Activated T-cell treated with anti-CD3 and anti-CD28 coated beads, Interleukin-2, amount 50 U/mL, for 24 hours (primary cell): ENCODE results near the gene SPIRE1.
"Not testable (repeated sequence)": the region's sequence is repeated elsewhere in the genome, so short reads cannot be mapped to it uniquely, and the experiment has no call there.

Experiments used
- DNase-seq: peaks from one replicate; pipeline ENCODE4 v3.0.0-alpha.2; 2020
- H3K27ac Mint-ChIP-seq: 2 replicates; pipeline ENCODE4 v1.8.0; 2020; ENCODE audit warnings: mild to moderate bottlenecking, mixed read lengths
- H3K27me3 Mint-ChIP-seq: 2 replicates; pipeline ENCODE4 v1.8.0; 2020; ENCODE audit warnings: mixed read lengths
- H3K36me3 Mint-ChIP-seq: 2 replicates; pipeline ENCODE4 v1.8.0; 2020; ENCODE audit warnings: low read depth, mixed read lengths
- H3K4me1 Mint-ChIP-seq: 2 replicates; pipeline ENCODE4 v1.8.0; 2020; ENCODE audit warnings: low read depth, mixed read lengths
- H3K4me3 Mint-ChIP-seq: 2 replicates; pipeline ENCODE4 v1.8.0; 2020; ENCODE audit warnings: mild to moderate bottlenecking, moderate library complexity, mixed read lengths
- H3K9me3 Mint-ChIP-seq: 2 replicates; pipeline ENCODE4 v1.8.0; 2020; ENCODE audit warnings: mixed read lengths

Gene SPIRE1

DNA sequence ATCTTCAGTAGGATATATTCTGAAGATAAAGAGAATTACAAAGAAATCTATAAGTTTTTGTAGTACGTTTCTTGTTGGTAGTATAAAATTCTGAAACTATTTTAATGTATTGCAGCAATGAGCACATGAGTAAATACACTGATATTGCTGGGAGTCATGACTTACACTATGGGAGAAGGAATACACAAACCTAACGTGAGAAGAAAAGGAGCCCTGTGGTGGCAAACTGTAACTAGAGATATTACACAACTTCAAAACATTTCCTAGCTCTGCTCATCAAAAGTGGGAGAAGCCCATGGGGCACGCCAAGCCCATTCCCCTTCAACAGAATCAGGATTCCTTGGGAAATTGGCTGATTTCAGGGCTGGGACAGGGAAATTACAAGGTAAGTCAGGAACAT is 20.5 kb downstream of the SPIRE1 start:
- peaks cover 2% of the 10 kb centered on the region for H3K4me1 Mint-ChIP-seq
- no peak overlapping the region for H3K27ac Mint-ChIP-seq

DNA sequence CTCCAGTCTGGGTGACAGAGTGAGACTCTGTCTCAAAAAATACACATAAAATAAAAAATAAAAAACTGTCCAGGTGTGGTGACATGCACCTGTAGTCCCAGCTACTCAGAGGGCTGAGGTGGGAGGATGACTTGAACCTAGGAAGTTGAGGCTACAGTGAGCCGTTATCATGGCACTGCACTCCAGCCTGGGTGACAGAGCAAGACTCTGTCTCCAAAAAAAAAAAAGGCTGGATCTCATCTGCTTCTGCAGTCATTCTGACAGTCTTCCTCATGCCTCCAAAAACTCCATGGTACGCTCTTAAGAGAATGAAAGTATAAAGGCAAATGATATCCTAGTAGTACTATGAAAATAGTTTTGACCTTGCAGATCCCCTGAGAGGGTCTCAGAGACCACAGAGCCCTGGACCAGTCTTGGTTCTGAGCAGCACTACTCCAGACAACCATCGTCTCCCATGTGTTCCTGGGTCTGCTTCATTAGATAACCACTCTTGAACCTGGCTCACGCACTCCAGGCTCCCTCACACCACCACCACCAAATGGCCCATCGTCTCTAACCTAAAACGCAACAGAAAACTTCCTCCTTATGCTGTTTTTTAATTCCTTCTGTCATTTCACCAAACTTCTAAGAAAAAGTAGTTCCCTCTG is 26.0 kb downstream of the SPIRE1 start:
- DNase-seq, result no peak
- H3K4me3 Mint-ChIP-seq, result no peak overlapping the region
- no peaks in the 10 kb centered on the region for H3K36me3 Mint-ChIP-seq
- H3K4me1 Mint-ChIP-seq, result peaks cover 5% of the 10 kb centered on the region
- no peaks in the 10 kb centered on the region for H3K27me3 Mint-ChIP-seq
- H3K9me3 Mint-ChIP-seq, result no peaks in the 10 kb centered on the region
- H3K27ac Mint-ChIP-seq, result no peak overlapping the region

More for the DNA sequence above, 20.5 kb downstream of the SPIRE1 start:
- no peak for DNase-seq
- Mint-ChIP-seq H3K27me3 (peaks cover 6% of the 10 kb centered on the region), H3K36me3 (no peaks in the 10 kb centered on the region), H3K9me3 (no peaks in the 10 kb centered on the region), H3K4me3 (no peak overlapping the region)

DNA sequence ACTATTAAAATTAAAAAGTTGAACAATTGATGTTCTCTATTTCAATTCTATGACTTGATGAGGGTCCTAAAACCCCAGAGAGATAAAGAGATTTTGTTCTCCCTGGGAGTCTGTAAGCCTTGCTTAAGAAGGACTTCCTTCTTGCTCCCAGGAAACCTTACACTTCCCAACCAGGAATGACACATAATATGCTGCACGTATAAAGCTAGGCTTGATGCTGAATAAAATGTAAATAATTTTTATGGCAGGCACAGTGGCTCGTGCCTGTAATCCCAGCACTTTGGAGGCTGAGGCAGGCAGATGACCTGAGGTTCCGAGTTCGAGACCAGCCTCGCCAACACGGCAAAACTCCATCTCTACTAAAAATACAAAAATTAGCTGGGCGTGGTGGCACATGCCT is 27.8 kb downstream of the SPIRE1 start:
- Mint-ChIP-seq H3K36me3 (no peaks in the 10 kb centered on the region), H3K27ac (no peak overlapping the region), H3K4me1 (peaks cover 3% of the 10 kb centered on the region), H3K9me3 (no peaks in the 10 kb centered on the region), H3K4me3 (no peak overlapping the region), H3K27me3 (no peaks in the 10 kb centered on the region)
- no peak for DNase-seq

DNA sequence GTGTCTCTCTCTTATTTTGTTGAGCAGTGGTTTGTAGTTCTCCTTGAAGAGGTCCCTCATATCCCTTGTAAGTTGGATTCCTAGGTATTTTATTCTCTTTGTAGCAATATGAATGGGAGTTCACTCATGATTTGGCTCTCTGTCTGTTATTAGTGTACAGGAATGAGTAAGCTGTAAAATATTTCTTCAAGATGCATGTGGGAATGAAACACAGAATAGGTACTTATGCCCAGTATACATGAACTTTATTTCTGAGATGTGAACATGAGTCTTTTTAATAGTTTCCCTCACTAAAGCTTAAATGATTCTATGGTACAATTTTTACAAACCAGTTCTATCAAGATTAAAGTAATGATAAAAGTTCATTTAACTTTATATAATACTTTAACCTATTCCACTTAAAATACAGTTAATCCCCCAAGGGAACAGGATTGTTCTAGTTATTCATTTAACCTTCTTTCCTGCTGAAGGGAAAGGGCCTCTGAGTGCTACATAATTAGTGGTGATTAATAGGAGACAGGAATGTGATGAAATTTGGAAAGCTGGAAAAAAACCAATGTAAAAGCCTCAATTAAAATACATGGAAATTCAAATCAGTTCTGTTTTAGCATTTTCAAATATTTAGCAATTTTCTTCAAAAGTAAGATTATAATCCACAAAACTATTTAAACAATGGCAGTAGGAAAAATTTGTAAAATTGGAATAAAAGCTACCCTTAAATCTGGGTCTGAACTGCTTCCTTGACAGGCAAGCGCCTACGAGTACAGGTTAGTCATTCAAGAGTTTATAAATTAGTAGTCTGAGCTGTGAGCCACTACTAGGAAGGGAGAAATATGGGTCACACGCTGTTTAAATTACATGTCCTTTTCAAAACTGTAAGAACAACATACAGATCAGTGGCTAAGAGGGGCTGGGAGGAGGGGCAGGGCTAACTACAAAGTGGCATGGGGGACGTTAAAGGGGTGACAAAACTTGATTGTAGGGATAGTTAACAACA is 28.9 kb downstream of the SPIRE1 start:
- H3K4me1 Mint-ChIP-seq, result peaks cover 3% of the 10 kb centered on the region
- no peak for DNase-seq
- H3K27ac Mint-ChIP-seq, result no peak overlapping the region
- H3K9me3 Mint-ChIP-seq, result no peaks in the 10 kb centered on the region
- no peaks in the 10 kb centered on the region for H3K36me3 Mint-ChIP-seq
- no peak overlapping the region for H3K4me3 Mint-ChIP-seq
- H3K27me3 Mint-ChIP-seq, result no peaks in the 10 kb centered on the region

DNA sequence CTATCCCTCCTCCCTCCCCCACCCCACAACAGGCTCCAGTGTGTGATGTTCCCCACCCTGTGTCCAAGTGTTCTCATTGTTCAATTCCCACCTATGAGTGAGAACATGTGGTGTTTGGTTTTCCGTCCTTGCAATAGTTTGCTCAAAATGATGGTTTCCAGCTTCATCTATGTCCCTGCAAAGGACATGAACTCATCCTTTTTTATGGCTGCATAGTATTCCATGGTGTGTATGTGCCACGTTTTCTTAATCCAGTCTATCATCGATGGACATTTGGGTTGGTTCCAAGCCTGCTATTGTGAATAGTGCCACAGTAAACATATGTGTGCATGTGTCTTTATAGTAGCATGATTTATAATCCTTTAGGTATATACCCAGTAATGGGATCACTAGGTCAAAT is 30.7 kb downstream of the SPIRE1 start:
- H3K27ac Mint-ChIP-seq, result not testable (repeated sequence)

DNA sequence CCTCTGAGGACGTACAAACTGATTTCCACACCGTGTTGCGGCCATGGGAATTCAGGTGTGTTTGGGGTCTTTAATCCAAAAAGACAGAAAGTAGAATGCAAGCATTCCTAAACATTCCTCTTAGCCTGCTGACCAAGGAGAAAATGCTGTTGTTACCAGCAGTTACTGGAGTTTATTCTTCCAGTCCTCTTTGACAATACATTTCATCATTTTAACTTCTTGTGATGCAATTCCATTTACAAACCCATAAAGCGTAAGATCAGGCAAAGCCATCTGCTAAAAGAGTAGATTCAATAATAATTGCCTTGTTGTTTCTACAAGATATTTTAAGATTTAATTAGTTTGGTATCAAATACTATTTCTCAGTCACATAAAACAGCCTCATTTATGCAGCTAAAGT is 32.7 kb downstream of the SPIRE1 start:
- DNase-seq, result no peak
- H3K4me3 Mint-ChIP-seq, result no peak overlapping the region

More for the DNA sequence above, 30.7 kb downstream of the SPIRE1 start:
- not testable (repeated sequence) for DNase-seq, H3K4me3 Mint-ChIP-seq, H3K4me1 Mint-ChIP-seq, H3K36me3 Mint-ChIP-seq, H3K9me3 Mint-ChIP-seq, H3K27me3 Mint-ChIP-seq

DNA sequence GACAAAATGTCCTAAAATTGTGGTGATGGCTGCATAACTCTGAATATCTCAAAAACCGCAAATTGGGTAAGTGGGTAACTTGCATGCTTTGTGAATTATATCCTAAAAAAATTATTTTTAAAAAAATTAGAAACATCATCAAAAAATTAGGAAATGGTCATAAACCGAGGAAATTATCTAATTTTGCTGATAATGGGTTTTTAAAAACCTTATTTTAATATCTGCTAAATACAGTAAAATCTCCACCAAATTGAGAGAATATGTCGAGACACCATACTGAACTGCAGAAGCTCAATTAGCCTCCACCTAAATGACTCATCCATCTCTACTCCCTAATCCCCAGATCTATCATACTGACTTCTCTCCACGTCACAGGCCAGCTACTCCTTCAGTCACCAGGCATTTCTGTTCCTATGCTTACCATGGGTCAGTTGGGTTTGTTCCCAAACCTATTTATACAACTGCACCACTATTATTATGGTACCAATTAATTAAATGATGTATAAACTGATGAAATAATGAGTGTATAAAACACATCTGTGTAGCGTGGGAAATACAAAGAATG is 36.1 kb downstream of the SPIRE1 start:
- H3K9me3 Mint-ChIP-seq, result no peaks in the 10 kb centered on the region
- H3K4me3 Mint-ChIP-seq, result no peak overlapping the region
- H3K4me1 Mint-ChIP-seq, result no peaks in the 10 kb centered on the region
- no peaks in the 10 kb centered on the region for H3K36me3 Mint-ChIP-seq
- DNase-seq, result no peak
- no peaks in the 10 kb centered on the region for H3K27me3 Mint-ChIP-seq
- H3K27ac Mint-ChIP-seq, result no peak overlapping the region

More for the DNA sequence above, 32.7 kb downstream of the SPIRE1 start:
- Mint-ChIP-seq H3K4me1 (peaks cover 3% of the 10 kb centered on the region), H3K9me3 (no peaks in the 10 kb centered on the region), H3K27ac (no peak overlapping the region), H3K36me3 (no peaks in the 10 kb centered on the region), H3K27me3 (no peaks in the 10 kb centered on the region)

DNA sequence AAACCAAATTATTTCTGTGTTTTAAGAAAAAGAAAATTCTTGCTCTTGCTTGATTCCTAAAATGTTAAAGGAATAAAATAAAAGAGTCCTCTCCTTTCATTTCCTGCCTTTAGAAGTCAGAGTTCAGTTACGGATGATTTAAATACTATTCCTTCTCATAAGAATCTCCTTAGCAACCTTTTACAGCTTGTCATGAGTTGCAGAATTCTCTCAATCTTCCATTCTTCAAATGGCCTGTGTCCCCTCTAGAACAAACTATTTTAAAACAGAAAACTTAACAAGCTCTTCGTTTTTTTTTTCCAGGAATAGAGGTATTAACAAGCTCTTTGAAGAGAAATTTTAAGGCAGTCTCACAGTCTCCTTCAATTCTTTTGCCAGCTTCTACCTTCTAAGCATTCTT is 42.2 kb downstream of the SPIRE1 start:
- no peaks in the 10 kb centered on the region for H3K36me3 Mint-ChIP-seq
- DNase-seq, result no peak
- H3K4me1 Mint-ChIP-seq, result no peaks in the 10 kb centered on the region
- H3K4me3 Mint-ChIP-seq, result no peak overlapping the region
- no peaks in the 10 kb centered on the region for H3K27me3 Mint-ChIP-seq
- H3K27ac Mint-ChIP-seq, result no peak overlapping the region
- H3K9me3 Mint-ChIP-seq, result no peaks in the 10 kb centered on the region

DNA sequence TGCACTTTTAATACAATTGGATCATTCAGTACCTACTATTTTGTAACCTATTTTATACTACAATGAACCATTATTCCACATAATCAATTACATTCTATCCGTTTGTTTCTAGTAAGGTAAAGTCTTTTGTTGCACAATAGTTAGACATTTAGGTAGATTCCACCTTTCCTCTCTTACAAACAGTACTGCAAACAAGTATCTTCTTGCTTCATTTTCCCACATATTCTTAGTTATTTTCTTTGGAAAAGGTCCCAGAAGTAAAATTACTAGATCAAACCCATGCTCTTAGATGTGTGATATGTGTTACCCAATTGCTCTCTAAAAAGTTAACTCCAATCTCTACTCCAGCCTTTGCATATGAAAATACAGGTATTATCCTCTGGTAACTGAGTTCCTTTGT is 49.6 kb downstream of the SPIRE1 start:
- Mint-ChIP-seq H3K36me3 (no peaks in the 10 kb centered on the region), H3K4me1 (peaks cover 2% of the 10 kb centered on the region), H3K27me3 (no peaks in the 10 kb centered on the region), H3K27ac (no peak overlapping the region), H3K4me3 (no peak overlapping the region), H3K9me3 (no peaks in the 10 kb centered on the region)
- no peak for DNase-seq

DNA sequence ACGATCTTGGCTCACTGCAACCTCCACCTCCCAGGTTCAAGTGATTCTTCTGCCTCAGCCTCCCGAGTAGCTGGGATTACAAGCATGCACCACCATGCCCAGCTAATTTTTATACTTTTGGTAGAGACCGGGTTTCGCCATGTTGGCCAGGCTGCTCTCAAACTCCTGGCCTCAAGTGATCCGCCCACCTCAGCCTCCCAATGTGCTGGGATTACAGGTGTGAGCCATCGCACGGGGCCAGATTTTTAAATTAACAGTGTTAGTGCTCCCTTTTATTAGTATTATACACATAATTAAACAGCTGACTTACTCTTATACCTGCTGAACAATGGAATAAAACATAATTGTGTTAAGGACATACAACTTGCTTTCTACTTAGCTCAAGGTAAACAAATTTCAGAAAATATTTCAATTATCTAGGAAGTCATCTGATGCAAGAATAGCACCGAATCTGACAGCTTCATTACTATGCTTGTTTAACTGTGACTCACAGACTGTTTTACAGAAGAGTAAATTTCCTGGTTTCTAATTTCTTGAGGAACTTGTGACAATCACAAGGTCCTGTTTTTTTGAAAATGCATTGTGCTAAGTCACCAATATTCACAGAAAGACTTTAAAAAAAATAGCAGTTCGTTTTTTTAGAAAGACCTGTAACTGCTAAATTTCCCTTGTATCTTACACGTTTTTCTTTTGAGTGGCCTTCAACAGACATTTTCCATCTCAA is 51.2 kb downstream of the SPIRE1 start:
- no peaks in the 10 kb centered on the region for H3K27me3 Mint-ChIP-seq
- H3K27ac Mint-ChIP-seq, result no peak overlapping the region
- H3K36me3 Mint-ChIP-seq, result no peaks in the 10 kb centered on the region
- H3K4me1 Mint-ChIP-seq, result peaks cover 2% of the 10 kb centered on the region
- no peak overlapping the region for H3K4me3 Mint-ChIP-seq
- DNase-seq, result no peak
- H3K9me3 Mint-ChIP-seq, result no peaks in the 10 kb centered on the region

DNA sequence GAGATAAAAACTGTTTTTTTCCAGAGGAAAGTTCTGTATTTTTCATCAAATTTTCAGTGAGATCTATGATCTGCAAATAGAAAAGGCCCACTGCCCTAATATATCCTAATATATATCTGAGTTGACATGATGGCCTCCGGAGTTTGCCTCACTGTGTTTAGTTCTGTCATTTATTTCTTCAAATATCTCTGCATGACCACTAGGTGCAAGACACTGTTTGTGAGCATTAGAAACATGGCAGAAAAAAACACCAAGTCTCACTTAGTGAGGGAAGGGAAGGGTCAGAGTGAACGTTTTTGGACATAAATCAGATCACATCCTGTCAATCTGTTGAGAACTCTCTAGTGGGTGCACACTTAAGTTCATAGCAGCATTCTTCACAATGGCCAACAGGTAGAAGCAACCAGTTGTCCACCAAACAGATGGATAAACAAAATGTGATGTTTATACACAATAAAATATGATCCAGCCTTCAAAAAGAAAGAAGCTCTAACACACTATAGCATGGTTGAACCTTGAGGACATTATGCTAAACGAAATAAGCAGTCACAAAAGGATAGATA is 53.4 kb downstream of the SPIRE1 start:
- no peak for DNase-seq

DNA sequence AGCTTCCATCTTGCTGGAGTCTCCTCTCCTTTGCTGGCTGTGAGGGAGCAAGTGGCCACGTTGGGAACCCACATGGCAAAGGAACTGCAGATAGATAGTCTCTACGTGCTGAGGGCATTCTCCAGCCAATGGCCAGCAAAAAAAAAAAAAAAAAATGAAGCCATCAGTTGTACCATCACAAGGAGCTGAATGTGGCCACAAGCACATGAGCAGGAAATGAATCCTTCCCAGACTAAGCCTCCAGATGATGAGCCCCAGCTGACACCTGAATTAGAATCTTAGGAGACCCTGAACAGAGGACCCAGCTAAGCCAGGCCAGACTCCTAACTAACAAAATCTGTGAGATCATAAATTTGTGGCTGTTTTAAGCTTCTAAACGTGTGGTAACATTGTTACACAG is 57.9 kb downstream of the SPIRE1 start:
- Mint-ChIP-seq H3K36me3 (no peaks in the 10 kb centered on the region), H3K9me3 (no peaks in the 10 kb centered on the region), H3K4me3 (no peak overlapping the region), H3K27ac (no peak overlapping the region), H3K27me3 (no peaks in the 10 kb centered on the region), H3K4me1 (peaks cover 17% of the 10 kb centered on the region)
- no peak for DNase-seq

More for the DNA sequence above, 53.4 kb downstream of the SPIRE1 start:
- Mint-ChIP-seq H3K27ac (no peak overlapping the region), H3K4me1 (peaks cover 4% of the 10 kb centered on the region), H3K4me3 (no peak overlapping the region), H3K36me3 (no peaks in the 10 kb centered on the region), H3K9me3 (no peaks in the 10 kb centered on the region), H3K27me3 (no peaks in the 10 kb centered on the region)

DNA sequence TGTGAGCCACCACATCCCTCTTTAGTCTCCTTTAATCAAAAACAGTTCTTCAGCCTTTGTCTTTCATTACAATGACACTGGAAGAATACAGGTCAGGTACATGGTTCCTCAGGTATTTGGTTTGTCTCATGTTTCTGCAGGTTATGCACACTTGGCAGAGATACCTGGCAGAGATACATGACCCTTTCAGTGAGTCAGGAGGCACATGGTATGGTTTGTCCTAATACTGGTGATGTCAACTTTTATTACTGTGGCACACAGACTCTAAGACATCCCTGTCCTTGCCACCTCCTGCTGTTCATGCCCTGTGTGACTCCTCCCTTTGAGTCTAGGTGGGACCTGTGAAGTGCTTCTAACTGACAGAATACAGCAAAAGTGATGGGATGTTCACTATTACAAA is 58.4 kb downstream of the SPIRE1 start:
- no peaks in the 10 kb centered on the region for H3K9me3 Mint-ChIP-seq

More for the DNA sequence above, 58.4 kb downstream of the SPIRE1 start:
- DNase-seq, result no peak
- no peak overlapping the region for H3K4me3 Mint-ChIP-seq
- peaks cover 17% of the 10 kb centered on the region for H3K4me1 Mint-ChIP-seq
- no peak overlapping the region for H3K27ac Mint-ChIP-seq
- H3K27me3 Mint-ChIP-seq, result no peaks in the 10 kb centered on the region
- H3K36me3 Mint-ChIP-seq, result no peaks in the 10 kb centered on the region
